Mesenchymal stem cell (in vitro differentiated cells and primary cell): ENCODE data around the gene BDH2.

Source experiments
- DNase-seq: peaks from one replicate; pipeline ENCODE4 v3.0.0-alpha.2; 2013
- H2AFZ ChIP-seq: one replicate; pipeline ENCODE4 v1.6.1; 2013; ENCODE audit warnings: low read depth, mild to moderate bottlenecking, control low read depth, inconsistent platforms, low read length, moderate library complexity
- H2AK5ac ChIP-seq: 2 replicates; pipeline ENCODE4 v1.6.1; 2013; ENCODE audit warnings: low read length, moderate library complexity, mild to moderate bottlenecking, inconsistent platforms; ENCODE audit not compliant: severe bottlenecking
- H2BK120ac ChIP-seq: one replicate; pipeline ENCODE4 v1.6.1; 2013; ENCODE audit warnings: low read depth, mild to moderate bottlenecking, inconsistent platforms, low read length, moderate library complexity
- H2BK12ac ChIP-seq, 2 experiments: one replicate each; pipeline ENCODE4 v1.6.1; 2013; ENCODE audit warnings: inconsistent platforms in 2 of 2, low read length in 2 of 2, mild to moderate bottlenecking in 2 of 2, moderate library complexity in 2 of 2, control low read depth in 1 of 2
- H2BK15ac ChIP-seq: one replicate; pipeline ENCODE4 v1.6.1; 2013; ENCODE audit warnings: mild to moderate bottlenecking, low read depth, inconsistent platforms; ENCODE audit not compliant: poor library complexity, severe bottlenecking
- H2BK5ac ChIP-seq: 2 replicates; pipeline ENCODE4 v1.6.1; 2013; ENCODE audit warnings: low read depth, mild to moderate bottlenecking, low read length, control low read depth, inconsistent platforms; ENCODE audit not compliant: poor library complexity, severe bottlenecking
- H3K14ac ChIP-seq, 2 experiments: one replicate each; pipeline ENCODE4 v1.6.1; 2013; ENCODE audit warnings: inconsistent platforms in 2 of 2, low read length in 2 of 2, control low read depth in 1 of 2, mild to moderate bottlenecking in 1 of 2, moderate library complexity in 1 of 2
- H3K18ac ChIP-seq, 2 experiments: one replicate each; pipeline ENCODE4 v1.6.1; 2013; ENCODE audit warnings: inconsistent platforms in 2 of 2, low read length in 2 of 2, control low read depth in 1 of 2, low read depth in 1 of 2, mild to moderate bottlenecking in 1 of 2
- H3K23ac ChIP-seq, 2 experiments: one replicate each; pipeline ENCODE4 v1.6.1; 2013; ENCODE audit warnings: inconsistent platforms in 2 of 2, low read length in 2 of 2, mild to moderate bottlenecking in 2 of 2, moderate library complexity in 2 of 2, control low read depth in 1 of 2
- H3K27ac ChIP-seq: 2 replicates; pipeline ENCODE4 v1.5.1; 2013; ENCODE audit warnings: mild to moderate bottlenecking, moderate library complexity, low read length, control low read depth, inconsistent platforms; ENCODE audit not compliant: poor library complexity, severe bottlenecking
- H3K27me3 ChIP-seq, 2 experiments: 2 replicates each; pipeline versions ENCODE4 v1.6.1 to v1.7.0; 2013; ENCODE audit warnings: low read length in 2 of 2, mild to moderate bottlenecking in 2 of 2, moderate library complexity in 2 of 2, control low read depth in 1 of 2, inconsistent platforms in 1 of 2; ENCODE audit not compliant: control insufficient read depth in 1 of 2, insufficient read depth in 1 of 2
- H3K36me3 ChIP-seq, 2 experiments: 2 replicates each; pipeline versions ENCODE4 v1.6.1 to v1.7.0; 2013; ENCODE audit warnings: low read length in 2 of 2, control low read depth in 1 of 2, inconsistent platforms in 1 of 2, low read depth in 1 of 2, mild to moderate bottlenecking in 1 of 2; ENCODE audit not compliant: insufficient read depth in 2 of 2, control insufficient read depth in 1 of 2
- H3K4ac ChIP-seq, 2 experiments: one replicate each; pipeline ENCODE4 v1.6.1; 2013; ENCODE audit warnings: inconsistent platforms in 2 of 2, low read length in 2 of 2, mild to moderate bottlenecking in 2 of 2, moderate library complexity in 2 of 2, control low read depth in 1 of 2, low read depth in 1 of 2
- H3K4me1 ChIP-seq: 2 replicates; pipeline ENCODE4 v1.6.1; 2013; ENCODE audit warnings: low read depth, low read length, control low read depth; ENCODE audit not compliant: control insufficient read depth, insufficient read depth
- H3K4me2 ChIP-seq: 2 replicates; pipeline ENCODE4 v1.6.1; 2013; ENCODE audit warnings: low read length, mild to moderate bottlenecking, inconsistent platforms; ENCODE audit not compliant: poor library complexity, severe bottlenecking
- H3K4me3 ChIP-seq, 2 experiments: 2 replicates each; pipeline versions ENCODE4 v1.5.1 to v1.7.0; 2013; ENCODE audit warnings: low read length in 2 of 2, mild to moderate bottlenecking in 2 of 2, control low read depth in 1 of 2, low read depth in 1 of 2; ENCODE audit not compliant: insufficient read depth in 1 of 2
- H3K79me1 ChIP-seq: replicated peaks from 2 replicates; pipeline ENCODE4 v1.6.1; 2013; ENCODE audit warnings: mild to moderate bottlenecking, control low read depth, low read length, inconsistent platforms; ENCODE audit not compliant: poor library complexity, severe bottlenecking
- H3K9ac ChIP-seq: 2 replicates; pipeline ENCODE4 v1.7.0; 2013; ENCODE audit warnings: mild to moderate bottlenecking, low read length, moderate library complexity
- H3K9me3 ChIP-seq: 2 replicates; pipeline ENCODE4 v1.7.0; 2013; ENCODE audit warnings: mild to moderate bottlenecking, low read length; ENCODE audit not compliant: control insufficient read depth
- H4K8ac ChIP-seq: one replicate; pipeline ENCODE4 v1.6.1; 2013; ENCODE audit warnings: inconsistent platforms, mild to moderate bottlenecking, low read length, moderate library complexity
- H4K91ac ChIP-seq: one replicate; pipeline ENCODE4 v1.6.1; 2013; ENCODE audit warnings: mild to moderate bottlenecking, low read length, inconsistent platforms
- WGBS: methylation state at CpG from one replicate; pipeline ENCODE4 v1.1.7; 2013; ENCODE audit warnings: mixed read lengths; 5-methylcytosine and 5-hydroxymethylcytosine counted together

The BDH2 gene

GRCh38 chr4:103086551-103086950 is 13.1 kb downstream of the BDH2 start:
- Histone ChIP-seq H3K4ac (no peak overlapping the region), H2AFZ (no peak overlapping the region), H3K4me2 (no peak overlapping the region), H3K27ac (no peak overlapping the region), H3K9me3 (no peaks in the 10 kb centered on the region), H4K91ac (no peak overlapping the region), H3K23ac (no peak overlapping the region), H3K79me1 (no peaks in the 10 kb centered on the region), H2BK120ac (no peak overlapping the region), H3K4me3 (no peak overlapping the region), H2BK15ac (no peak overlapping the region), H2BK12ac (no peak overlapping the region), H3K14ac (no peak overlapping the region), H3K18ac (no peak overlapping the region), H3K9ac (no peak overlapping the region), H2BK5ac (no peak overlapping the region), H2AK5ac (no peak overlapping the region), H3K27me3 (no peaks in the 10 kb centered on the region), H3K4me1 (peaks cover 2% of the 10 kb centered on the region), H3K36me3 (peaks cover 17 to 94% of the 10 kb centered on the region in 2 experiments), H4K8ac (no peak overlapping the region)
- no peak for DNase-seq
- WGBS, result 67% methylated on average over 1 of the region's 1 CpG

DNA sequence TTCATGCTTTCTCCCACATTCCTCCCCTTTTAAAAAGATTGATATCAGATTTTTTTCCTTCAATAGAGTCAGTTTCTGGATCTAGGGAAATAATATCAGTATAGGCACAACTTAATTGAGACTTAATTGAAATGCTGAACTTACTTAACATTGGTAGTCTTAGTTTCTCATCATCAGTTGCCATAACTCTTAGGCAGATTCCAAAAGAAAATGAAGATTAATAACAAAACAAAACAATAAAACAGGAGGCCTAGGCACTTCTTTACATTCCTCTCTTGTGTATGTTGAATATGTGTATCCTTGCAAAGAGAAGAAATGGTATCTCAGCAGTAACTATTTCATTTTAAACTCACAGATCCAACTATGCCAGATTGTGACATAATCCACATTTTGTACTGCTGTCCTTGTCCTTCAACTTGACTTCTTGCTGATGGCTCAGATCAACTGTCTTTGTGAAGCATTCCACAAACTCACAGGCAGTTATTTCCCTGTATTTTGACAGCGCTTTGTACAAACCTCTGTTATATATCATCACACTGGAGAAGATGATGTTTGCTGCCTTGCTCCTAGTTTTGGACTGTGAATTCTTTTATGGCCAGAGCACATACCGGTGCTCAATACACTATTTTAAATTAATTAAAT is 14.0 kb downstream of the BDH2 start:
- Histone ChIP-seq H2BK12ac (no peak overlapping the region), H4K8ac (no peak overlapping the region), H3K27me3 (no peaks in the 10 kb centered on the region), H3K4ac (no peak overlapping the region), H2AK5ac (no peak overlapping the region), H3K4me2 (no peak overlapping the region), H3K4me1 (no peaks in the 10 kb centered on the region), H3K18ac (no peak overlapping the region), H3K27ac (no peak overlapping the region), H2BK15ac (no peak overlapping the region), H3K79me1 (no peaks in the 10 kb centered on the region), H2BK120ac (no peak overlapping the region), H3K9ac (no peak overlapping the region), H3K9me3 (no peaks in the 10 kb centered on the region), H3K4me3 (no peak overlapping the region), H2AFZ (no peak overlapping the region), H3K23ac (no peak overlapping the region), H3K36me3 (peaks cover 17 to 92% of the 10 kb centered on the region in 2 experiments), H4K91ac (no peak overlapping the region), H3K14ac (no peak overlapping the region), H2BK5ac (no peak overlapping the region)
- DNase-seq, result no peak
- WGBS, result no CpG with 5 or more reads among the region's 2 CpGs

- Histone ChIP-seq H2BK5ac (no peak overlapping the region), H3K27me3 (no peaks in the 10 kb centered on the region), H2AFZ (no peak overlapping the region), H4K8ac (no peak overlapping the region), H2BK12ac (no peak overlapping the region), H3K23ac (no peak overlapping the region), H3K14ac (no peak overlapping the region), H3K9ac (no peak overlapping the region), H3K9me3 (no peaks in the 10 kb centered on the region), H3K79me1 (no peaks in the 10 kb centered on the region), H3K4me2 (no peak overlapping the region), H3K27ac (no peak overlapping the region), H2BK15ac (no peak overlapping the region), H3K4me3 (no peak overlapping the region), H3K18ac (no peak overlapping the region), H3K4me1 (no peaks in the 10 kb centered on the region), H3K36me3 (peaks cover 0 to 42% of the 10 kb centered on the region in 2 experiments), H2AK5ac (no peak overlapping the region), H3K4ac (no peak overlapping the region), H4K91ac (no peak overlapping the region), H2BK120ac (no peak overlapping the region)
- no CpG with 5 or more reads among the region's 1 CpG for WGBS
- DNase-seq, result no peak
These were observed 20.0 kb downstream of the BDH2 start for GRCh38 chr4:103079621-103080020.

DNA sequence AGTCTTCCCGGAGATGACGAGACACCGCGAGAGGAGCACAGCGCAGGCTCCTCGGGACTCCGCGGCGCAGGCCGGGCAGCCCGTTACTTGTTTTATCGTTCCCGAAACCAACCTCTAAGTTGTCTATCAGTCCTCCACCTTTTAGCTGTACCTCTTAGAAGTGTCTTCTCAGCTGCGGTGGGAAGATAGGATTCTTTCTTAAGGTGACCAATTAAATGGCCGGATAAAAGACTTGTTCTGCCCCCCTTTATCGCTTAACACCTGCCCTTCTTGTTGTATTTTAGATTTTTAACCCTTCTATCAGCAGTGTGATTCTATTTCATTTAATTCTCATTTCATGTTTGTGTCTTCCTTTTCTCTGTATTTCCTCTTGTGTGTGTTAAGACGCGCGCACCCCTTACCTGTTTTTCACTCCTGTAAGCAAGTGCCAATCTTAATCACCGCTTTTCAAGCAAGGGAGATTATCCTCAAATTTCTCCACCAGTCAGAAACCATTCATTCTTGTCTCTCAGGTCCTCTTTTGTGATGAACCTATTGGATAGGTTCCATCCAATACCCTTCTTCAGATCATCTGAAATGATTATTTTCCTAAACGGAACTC is 22.8 kb downstream of the BDH2 start, which contains the start of gene SLC9B2:
Gene SLC9B2, minus strand, starts transcription at position 15 of the 601 bp plus-strand sequence. CDS start 9,211 bp downstream, outside the sequence.
- Histone ChIP-seq H3K36me3 (peaks cover 0 to 20% of the 10 kb centered on the region in 2 experiments), H3K27me3 (no peaks in the 10 kb centered on the region), H2BK15ac (peak within 1 kb of the TSS; percentile 93), H3K4me1 (no peaks in the 10 kb centered on the region), H3K9me3 (no peaks in the 10 kb centered on the region), H2BK5ac (peak within 1 kb of the TSS; percentile 80), H2BK12ac (peak within 1 kb of the TSS in 1 of 2 experiments; percentile 83), H2AK5ac (no peak within 1 kb of the TSS), H3K9ac (peak within 1 kb of the TSS; percentile 97), H4K91ac (peak within 1 kb of the TSS; percentile 75), H3K4me3 (peak within 1 kb of the TSS; percentile 86 to 88), H3K14ac (peak within 1 kb of the TSS in 1 of 2 experiments; percentile 85), H2BK120ac (peak within 1 kb of the TSS; percentile 80), H4K8ac (peak within 1 kb of the TSS; percentile 93), H3K27ac (peak within 1 kb of the TSS; percentile 44), H3K23ac (peak within 1 kb of the TSS in 1 of 2 experiments; percentile 14), H3K4me2 (peak within 1 kb of the TSS; percentile 74), H3K18ac (peak within 1 kb of the TSS; percentile 80 to 93), H3K79me1 (peaks cover 5% of the 10 kb centered on the region), H3K4ac (peak within 1 kb of the TSS; percentile 52 to 59), H2AFZ (peak within 1 kb of the TSS; percentile 74)
- WGBS, result 37% methylated on average over 13 of the region's 21 CpGs
- no peak for DNase-seq
